Measurements from ENCODE around the gene CFAP299. TPM values are rescaled to one million over a fixed set of nuclear protein-coding genes. Genes with fewer than 3 reads are reported as not detected.

CFAP299 gene
- polyA plus RNA-seq, 1 experiment: 1.4 TPM

- CTCF ChIA-PET: no interaction called here
- POLR2A ChIA-PET: no interaction called here
- Histone ChIP-seq H3K27me3 (ENCODE audit: control insufficient read depth, insufficient read depth, low read length) (no peaks in the 10 kb centered on the region), H3K9me3 (ENCODE audit: control insufficient read depth, insufficient read depth, low read length) (peaks cover 18% of the 10 kb centered on the region), H3K27ac (ENCODE audit: low read depth, low read length) (no peak overlapping the region), H3K4me3 (ENCODE audit: low read depth, low read length) (no peak overlapping the region)
- DNase-seq (ENCODE audit: low read depth, low spot score): no peak
- TF ChIP-seq CTCF (IDR thresholded peaks at IDR 0.05; ENCODE audit: low read depth, low read length): no peak
Observed at GRCh38 chr4:80388284-80388607, 52.7 kb downstream of the CFAP299 start.

- Histone ChIP-seq H3K9me3 (ENCODE audit: control insufficient read depth, insufficient read depth, low read length) (peaks cover 18% of the 10 kb centered on the region), H3K4me3 (ENCODE audit: low read depth, low read length) (no peak overlapping the region), H3K27ac (ENCODE audit: low read depth, low read length) (no peak overlapping the region), H3K27me3 (ENCODE audit: control insufficient read depth, insufficient read depth, low read length) (no peaks in the 10 kb centered on the region)
- POLR2A ChIA-PET: no interaction called here
- no peak for TF ChIP-seq CTCF (IDR thresholded peaks at IDR 0.05; ENCODE audit: low read depth, low read length)
- CTCF ChIA-PET: no interaction called here
- DNase-seq (ENCODE audit: low read depth, low spot score): no peak
Observed at GRCh38 chr4:80390178-80390577, 54.6 kb downstream of the CFAP299 start.

GRCh38 chr4:80393246-80393969 lies 57.9 kb downstream of the CFAP299 start:
- no peak overlapping the region for H3K27ac ChIP-seq (ENCODE audit: low read depth, low read length)
- ChIA-PET POLR2A (no interaction called here), CTCF (interaction anchor here (0.9 to 1.2 kb wide), 2 partner anchors 31 to 596 kb away, joined by 4 to 5 read pairs; no protein-coding TSS in a partner anchor)
- DNase-seq (ENCODE audit: low read depth, low spot score): peak; percentile 60
- H3K4me3 ChIP-seq (ENCODE audit: low read depth, low read length): no peak overlapping the region
- H3K9me3 ChIP-seq (ENCODE audit: control insufficient read depth, insufficient read depth, low read length): no peaks in the 10 kb centered on the region
- H3K27me3 ChIP-seq (ENCODE audit: control insufficient read depth, insufficient read depth, low read length): no peaks in the 10 kb centered on the region
- TF ChIP-seq CTCF (IDR thresholded peaks at IDR 0.05; ENCODE audit: low read depth, low read length): no peak

GRCh38 chr4:80393970-80394250 lies 58.4 kb downstream of the CFAP299 start:
- no peak for TF ChIP-seq CTCF (IDR thresholded peaks at IDR 0.05; ENCODE audit: low read depth, low read length)
- no peak for DNase-seq (ENCODE audit: low read depth, low spot score)
- no peaks in the 10 kb centered on the region for H3K9me3 ChIP-seq (ENCODE audit: control insufficient read depth, insufficient read depth, low read length)
- ChIA-PET CTCF (no interaction called here), POLR2A (no interaction called here)
- H3K27ac ChIP-seq (ENCODE audit: low read depth, low read length): no peak overlapping the region
- H3K27me3 ChIP-seq (ENCODE audit: control insufficient read depth, insufficient read depth, low read length): no peaks in the 10 kb centered on the region
- no peak overlapping the region for H3K4me3 ChIP-seq (ENCODE audit: low read depth, low read length)

GRCh38 chr4:80407246-80407645 lies 71.7 kb downstream of the CFAP299 start:
- CTCF ChIA-PET: no interaction called here

More at GRCh38 chr4:80407246-80407645, 71.7 kb downstream of the CFAP299 start:
- peak; percentile 30 for DNase-seq (ENCODE audit: low read depth, low spot score)
- no peaks in the 10 kb centered on the region for H3K27me3 ChIP-seq (ENCODE audit: control insufficient read depth, insufficient read depth, low read length)
- POLR2A ChIA-PET: no interaction called here
- no peak for TF ChIP-seq CTCF (IDR thresholded peaks at IDR 0.05; ENCODE audit: low read depth, low read length)
- H3K4me3 ChIP-seq (ENCODE audit: low read depth, low read length): no peak overlapping the region
- H3K9me3 ChIP-seq (ENCODE audit: control insufficient read depth, insufficient read depth, low read length): no peaks in the 10 kb centered on the region
- no peak overlapping the region for H3K27ac ChIP-seq (ENCODE audit: low read depth, low read length)
